ENCODE measurements around the gene CADM1. TPM values are rescaled to one million over a fixed set of nuclear protein-coding genes. Genes with fewer than 3 reads are reported as not detected.

The CADM1 gene
- total and polyA plus RNA-seq, 8 donors: 0.58 to 29.7 (median 5.3) TPM

GRCh38 chr11:115497303-115497702 is 6.9 kb downstream of the CADM1 start:
- peaks cover 0 to 15% (median 0%) of the 10 kb centered on the region in 3 donors for H3K27me3 ChIP-seq
- H3K36me3 ChIP-seq: no peaks in the 10 kb centered on the region
- H3K9me3 ChIP-seq: no peaks in the 10 kb centered on the region
- H3K4me3 ChIP-seq: no peak overlapping the region
- TF ChIP-seq EP300 (IDR thresholded peaks at IDR 0.05) (no peak), POLR2A (IDR thresholded peaks at IDR 0.05) (no peak), POLR2AphosphoS5 (IDR thresholded peaks at IDR 0.05) (no peak), CTCF (IDR thresholded peaks at IDR 0.05) (no peak)
- intact Hi-C loops (cut with DNase I; ENCODE audit: low total_unique reads): no loop called here
- WGBS, 5 donors: 30 to 54% (median 46%) methylated on average over 2 of the region's 2 CpGs
- peaks cover under 1 to 28% (median 9%) of the 10 kb centered on the region in 4 donors for H3K4me1 ChIP-seq
- H3K27ac ChIP-seq: peak overlapping the region in 1 of 5 donors; percentile 17
- DNase-seq: no peak

- Histone ChIP-seq H3K27ac (peak overlapping the region in 1 of 5 donors; percentile 17), H3K4me3 (no peak overlapping the region), H3K27me3 (peaks cover 0 to 14% (median 0%) of the 10 kb centered on the region in 3 donors), H3K9me3 (no peaks in the 10 kb centered on the region), H3K4me1 (peaks cover 0 to 25% (median 5%) of the 10 kb centered on the region in 4 donors), H3K36me3 (no peaks in the 10 kb centered on the region)
- TF ChIP-seq EP300 (IDR thresholded peaks at IDR 0.05) (no peak), CTCF (IDR thresholded peaks at IDR 0.05) (no peak)
- no peak for DNase-seq
- intact Hi-C loops (cut with DNase I; ENCODE audit: low total_unique reads): no loop called here
- 48 to 56% (median 51%) methylated on average over 3 of the region's 3 CpGs for WGBS, 5 donors
Observed at GRCh38 chr11:115496892-115497291, 7.3 kb downstream of the CADM1 start.

GRCh38 chr11:115493905-115494304 is 10.3 kb downstream of the CADM1 start:
- DNase-seq: no peak
- TF ChIP-seq POLR2AphosphoS5 (IDR thresholded peaks at IDR 0.05) (no peak), CTCF (IDR thresholded peaks at IDR 0.05) (no peak), POLR2A (IDR thresholded peaks at IDR 0.05) (no peak), EP300 (IDR thresholded peaks at IDR 0.05) (no peak)
- WGBS, 5 donors: 93 to 99% (median 93%) methylated on average over 2 of the region's 2 CpGs
- intact Hi-C loops (cut with DNase I; ENCODE audit: low total_unique reads): no loop called here
- no peaks in the 10 kb centered on the region for H3K27me3 ChIP-seq
- H3K4me1 ChIP-seq: peaks cover 0 to 10% (median 0%) of the 10 kb centered on the region in 4 donors
- H3K27ac ChIP-seq: no peak overlapping the region
- no peaks in the 10 kb centered on the region for H3K9me3 ChIP-seq
- no peak overlapping the region for H3K4me3 ChIP-seq
- no peaks in the 10 kb centered on the region for H3K36me3 ChIP-seq

GRCh38 chr11:115493488-115493887 is 10.7 kb downstream of the CADM1 start:
- Histone ChIP-seq H3K9me3 (no peaks in the 10 kb centered on the region), H3K36me3 (no peaks in the 10 kb centered on the region), H3K4me1 (peaks cover 0 to 10% (median 0%) of the 10 kb centered on the region in 4 donors), H3K27me3 (no peaks in the 10 kb centered on the region), H3K4me3 (no peak overlapping the region), H3K27ac (no peak overlapping the region)
- 24 to 42% (median 32%) methylated on average over 1 of the region's 1 CpG for WGBS, 5 donors
- intact Hi-C loops (cut with DNase I; ENCODE audit: low total_unique reads): no loop called here
- DNase-seq: no peak
- TF ChIP-seq CTCF (IDR thresholded peaks at IDR 0.05) (no peak), POLR2A (IDR thresholded peaks at IDR 0.05) (no peak), EP300 (IDR thresholded peaks at IDR 0.05) (no peak), POLR2AphosphoS5 (IDR thresholded peaks at IDR 0.05) (no peak)

Data from stomach (tissue), 9 donors.